Fibroblast of mammary gland (primary cell): ENCODE measurements around the gene AHRR.

ENCODE experiments used
- DNase-seq: peaks from one replicate; pipeline ENCODE4 v3.0.0-alpha.2; 2010; ENCODE audit warnings: low read depth
- H3K4me3 ChIP-seq: 2 replicates; pipeline ENCODE4 v1.5.1; 2011; ENCODE audit warnings: low read depth, mild to moderate bottlenecking, low read length, moderate library complexity; ENCODE audit not compliant: control insufficient read depth
- CTCF ChIP-seq: conservative IDR thresholded peaks from 2 replicates; pipeline ENCODE4 v1.5.1; 2011; ENCODE audit warnings: low read depth, low read length, inconsistent platforms; ENCODE audit not compliant: control insufficient read depth, insufficient read depth

AHRR gene

DNA sequence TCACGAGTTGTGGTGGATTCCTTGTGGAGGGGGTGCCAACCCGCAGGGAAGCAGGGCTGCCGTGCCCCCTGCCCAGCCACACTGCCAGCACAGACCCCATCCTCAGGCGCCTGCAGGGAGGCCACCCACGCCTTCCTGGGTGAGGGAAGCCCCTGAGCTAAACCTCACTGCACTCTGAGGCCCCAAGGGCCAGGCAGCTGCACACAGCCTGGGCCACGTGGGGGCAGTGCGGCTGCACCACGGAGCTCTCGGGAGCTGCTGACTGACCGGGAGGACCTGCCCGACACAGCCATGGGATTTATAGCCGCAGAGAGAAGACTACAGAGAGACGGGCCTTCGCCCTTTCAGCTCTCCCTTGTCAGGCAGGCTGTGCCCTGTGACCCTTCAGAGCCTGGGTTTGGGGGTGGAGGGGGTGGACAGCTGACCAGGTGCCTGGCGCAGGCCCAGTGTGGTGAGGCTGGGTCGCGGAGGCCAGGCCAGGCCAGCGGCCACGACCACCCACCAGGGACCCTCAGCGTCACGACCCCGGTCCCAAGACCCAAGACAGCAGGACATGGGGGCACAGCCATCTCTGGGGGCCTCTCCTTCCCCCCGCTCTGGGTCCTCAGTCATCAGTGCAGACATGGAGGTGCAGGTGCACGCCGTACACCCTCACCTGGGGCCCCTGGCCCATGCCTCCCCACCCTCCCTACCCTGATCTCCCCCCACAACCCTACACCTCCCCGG is 4.3 kb upstream of the AHRR start:
- TF ChIP-seq CTCF: peak; percentile 64
- DNase-seq: peak; percentile 68
- no peak overlapping the region for H3K4me3 ChIP-seq

DNA sequence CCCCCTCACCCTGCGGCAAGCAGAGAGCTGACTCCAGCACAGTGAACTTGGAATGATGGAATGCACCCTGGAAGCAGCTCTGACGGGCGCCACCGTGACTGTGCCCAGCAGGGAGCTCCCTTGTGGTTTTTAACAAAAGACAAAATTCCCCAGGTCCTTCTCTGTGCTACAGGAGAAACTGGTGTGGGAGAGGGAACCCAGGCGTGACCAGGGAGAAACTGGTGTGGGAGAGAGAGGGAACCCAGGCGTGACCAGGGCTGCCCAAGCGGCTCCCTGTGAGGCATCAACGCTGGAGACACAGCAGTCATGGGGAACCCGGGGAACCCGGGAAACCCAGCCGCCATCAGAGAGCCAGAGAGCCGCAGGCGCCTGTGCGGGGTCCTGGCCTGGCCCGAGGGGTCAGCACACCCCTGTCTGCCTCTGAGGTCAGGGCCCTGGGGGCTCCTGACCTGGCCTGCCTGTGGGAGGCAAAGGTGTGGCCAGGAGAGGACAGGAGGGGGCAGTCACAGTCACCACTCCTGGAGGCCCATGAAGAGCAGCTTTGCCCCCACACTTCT is 3.1 kb upstream of the AHRR start:
- DNase-seq: no peak
- H3K4me3 ChIP-seq: no peak overlapping the region
- TF ChIP-seq CTCF: no peak

DNA sequence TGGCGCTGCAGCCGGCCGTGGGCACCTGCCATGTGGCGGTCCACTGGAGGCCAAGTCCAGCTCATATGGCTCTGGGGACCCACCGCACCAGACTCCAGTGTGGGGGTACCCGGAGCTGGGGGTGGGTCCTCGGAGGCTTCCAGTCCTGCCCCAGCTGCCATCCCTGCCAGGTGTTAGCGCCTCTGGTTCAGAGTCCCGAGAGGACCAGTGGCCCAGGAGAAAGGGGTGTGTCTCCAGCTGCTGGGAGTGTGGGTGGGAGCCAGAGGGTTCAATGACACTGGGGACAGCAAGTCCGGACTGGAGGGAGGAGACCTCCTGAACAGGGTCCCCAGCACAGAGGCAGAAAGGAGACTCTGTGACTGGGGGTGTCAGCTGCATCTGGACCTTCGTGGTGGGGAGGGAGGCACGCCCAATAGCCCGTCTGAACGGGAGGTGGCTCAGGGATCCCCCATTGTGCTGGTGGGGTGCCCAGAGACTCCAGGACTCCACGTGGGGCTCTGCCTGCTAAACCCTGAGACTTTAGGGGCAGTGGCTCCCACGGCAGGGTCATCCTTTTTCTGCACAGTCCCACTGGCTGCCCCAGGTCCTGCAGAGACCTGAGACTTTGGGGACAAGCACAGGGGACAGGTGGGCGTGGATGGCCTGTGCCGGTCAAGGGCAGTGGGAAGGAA is 2.4 kb upstream of the AHRR start:
- no peak for DNase-seq
- no peak overlapping the region for H3K4me3 ChIP-seq
- no peak for TF ChIP-seq CTCF

GRCh38 chr5:320524-321229 is 837 bp upstream of the AHRR start:
- no peak for DNase-seq
- peak overlapping the region; percentile 49 for H3K4me3 ChIP-seq

DNA sequence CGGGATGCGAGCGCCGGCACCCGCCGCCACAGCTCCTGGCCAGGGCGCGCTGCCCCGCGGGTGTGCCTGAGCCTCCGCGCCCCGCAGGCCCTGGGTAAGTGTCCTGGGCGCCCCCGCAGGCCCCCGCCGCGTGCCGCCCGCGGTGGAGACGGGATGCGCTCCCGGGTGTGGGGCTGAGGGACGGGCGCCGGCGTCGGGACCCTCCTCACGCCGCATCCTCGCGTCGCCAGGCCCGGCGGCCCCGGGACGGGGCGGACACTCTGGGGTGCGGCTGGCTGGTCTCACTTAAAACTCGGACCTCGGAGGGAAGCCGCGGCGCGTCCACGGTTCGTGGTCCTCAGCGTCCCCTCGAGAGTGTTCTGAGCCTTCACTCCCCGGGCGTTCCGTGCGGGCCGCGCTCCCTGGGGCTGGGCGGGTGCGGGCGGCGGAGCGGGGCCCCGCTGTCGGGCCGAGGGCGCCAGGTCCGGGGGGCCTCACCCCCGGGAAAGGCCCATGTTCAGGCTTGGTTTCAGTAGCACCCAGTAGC is 275 bp downstream of the AHRR start:
- DNase-seq: no peak
- H3K4me3 ChIP-seq: peak overlapping the region; percentile 40
- no peak for TF ChIP-seq CTCF

More at GRCh38 chr5:320524-321229, 837 bp upstream of the AHRR start:
- TF ChIP-seq CTCF: no peak

DNA sequence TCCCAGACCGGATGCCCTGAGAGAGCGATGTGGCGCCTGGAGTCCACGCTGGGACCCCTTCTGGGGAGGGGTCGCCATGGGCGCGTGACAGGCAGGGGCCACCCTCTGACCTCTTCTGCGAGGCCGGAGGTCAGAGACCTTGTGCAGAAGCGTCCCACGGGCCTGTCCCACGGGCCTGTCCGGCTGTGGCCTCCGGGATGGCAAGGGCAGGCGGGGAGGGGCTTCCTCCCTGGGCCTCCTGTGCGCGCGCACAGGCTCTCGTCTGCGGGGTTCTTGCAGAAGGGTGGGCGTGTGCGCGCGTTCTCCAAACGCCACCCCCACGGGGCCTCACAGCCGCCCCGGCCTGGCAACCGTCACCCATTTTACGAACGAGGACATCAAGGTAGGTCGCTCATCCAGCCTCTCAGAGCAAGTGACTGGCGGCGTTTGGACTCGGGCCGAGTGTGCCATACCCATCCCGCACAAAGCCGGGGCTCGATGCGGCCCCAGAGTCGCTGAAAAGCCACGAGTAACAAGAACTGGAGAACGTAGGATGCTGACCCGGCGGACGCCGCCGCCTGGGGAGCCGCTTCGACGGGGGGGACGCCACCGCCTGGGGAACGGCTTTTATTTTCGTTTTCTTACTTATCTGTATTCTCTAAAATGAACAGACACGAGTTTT is 897 bp downstream of the AHRR start:
- TF ChIP-seq CTCF: no peak
- no peak for DNase-seq
- peak overlapping the region; percentile 40 for H3K4me3 ChIP-seq
